NCI-H2171 treated with DMSO at 0.1 percent for 48 hours (cell line): Measurements from ENCODE around the gene HOMEZ.
"Not testable (repeated sequence)": the region's sequence is repeated elsewhere in the genome, so short reads cannot be mapped to it uniquely, and the experiment has no call there.

Experiments used
- DNase-seq: peaks from one replicate; lab custom pipeline; 2025; lab: John Stamatoyannopoulos, UW

The HOMEZ gene

DNA sequence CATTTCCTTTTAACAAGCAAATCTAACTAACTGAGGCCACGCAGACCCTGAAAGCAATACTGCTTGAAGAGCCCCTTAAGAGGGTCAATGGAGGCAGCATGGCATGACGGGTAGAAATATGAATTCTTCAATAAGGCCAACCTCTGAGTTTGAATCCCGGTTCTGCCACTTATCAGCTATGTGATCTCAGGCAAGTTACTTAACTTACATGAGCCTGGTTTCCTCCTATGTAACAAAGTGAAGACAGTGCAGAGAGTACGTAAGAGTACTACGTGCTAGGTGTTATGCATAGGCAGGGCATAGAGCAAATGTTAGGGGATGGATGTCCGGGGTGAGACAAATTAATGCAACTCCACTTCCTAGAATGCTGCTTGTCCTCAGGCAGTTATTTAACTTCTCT, 4.7 kb downstream of the HOMEZ start:
- no peak for DNase-seq

DNA sequence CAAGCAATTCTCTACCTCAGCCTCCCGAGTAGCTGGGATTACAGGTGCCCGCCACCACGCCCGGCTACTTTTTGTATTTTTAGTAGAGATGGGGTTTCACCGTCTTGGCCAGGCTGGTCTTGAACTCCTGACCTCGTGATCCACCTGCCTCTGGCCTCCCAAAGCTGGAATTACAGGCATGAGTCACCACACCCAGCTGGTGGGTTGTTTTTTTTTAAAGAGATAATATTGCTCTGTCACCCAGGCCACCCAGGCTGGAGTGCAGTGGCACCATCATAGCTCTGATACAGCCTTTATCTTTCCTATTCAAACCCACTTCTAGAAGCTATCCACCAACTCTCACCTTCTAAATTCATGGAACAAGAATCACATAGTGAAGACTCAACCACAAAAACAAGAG, 8.0 kb downstream of the HOMEZ start:
- not testable (repeated sequence) for DNase-seq

DNA sequence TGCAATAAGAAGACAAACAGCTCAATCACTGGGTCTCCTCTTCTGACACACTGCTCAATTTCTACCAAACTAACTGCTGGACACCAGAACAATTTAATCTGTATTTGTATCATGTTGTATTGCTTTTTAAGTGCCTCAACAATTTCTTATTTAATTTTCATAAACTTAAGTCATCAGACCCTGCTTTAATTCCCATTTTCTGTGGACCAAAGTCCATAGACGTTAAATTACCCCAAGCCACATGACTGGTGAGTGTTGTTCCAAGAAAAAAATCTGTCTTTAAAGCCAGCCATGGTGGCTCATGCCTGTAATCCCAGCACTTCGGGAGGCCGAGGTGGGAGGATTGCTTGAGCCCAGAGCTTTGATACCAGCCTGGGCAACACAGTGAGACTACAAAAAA, 8.7 kb downstream of the HOMEZ start:
- no peak for DNase-seq

DNA sequence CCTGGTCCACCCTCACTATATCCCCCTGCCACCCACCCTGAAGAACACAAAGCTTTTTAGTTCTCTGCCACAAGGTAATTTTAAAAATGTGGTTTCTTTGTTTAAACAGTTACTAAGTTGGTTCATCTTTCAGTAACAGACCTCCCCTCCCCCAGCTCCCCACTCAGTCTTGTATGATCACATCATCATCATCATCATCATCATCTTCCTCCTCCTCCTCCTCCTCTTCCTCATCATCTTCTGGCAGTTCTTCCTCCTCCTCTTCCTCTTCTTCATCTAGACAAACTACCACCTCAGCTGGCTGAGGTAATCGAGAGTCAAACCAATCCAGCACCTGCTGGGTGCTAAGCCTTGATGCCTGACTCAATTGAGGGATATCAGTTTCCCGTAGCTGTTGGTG, 10.5 kb downstream of the HOMEZ start:
- DNase-seq, result no peak

DNA sequence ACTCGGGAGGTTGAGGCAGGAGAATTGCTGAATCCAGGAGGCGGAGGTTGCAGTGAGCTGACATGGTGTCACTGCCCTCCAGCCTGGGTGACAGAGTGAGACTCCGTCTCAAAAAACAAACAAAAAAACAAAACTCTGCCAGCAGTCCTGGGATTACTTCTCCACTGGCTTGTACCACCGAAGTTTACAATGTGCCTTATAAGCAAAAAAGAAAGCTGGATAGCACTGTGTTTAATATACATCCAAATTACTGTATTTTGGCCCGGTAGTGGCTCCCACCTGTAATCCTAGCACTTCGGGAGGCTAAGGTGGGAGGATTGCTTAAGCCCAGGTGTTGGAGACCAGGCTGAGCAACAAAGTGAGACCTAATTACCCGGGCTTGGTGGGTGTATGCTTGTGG, 16.7 kb downstream of the HOMEZ start:
- no peak for DNase-seq

DNA sequence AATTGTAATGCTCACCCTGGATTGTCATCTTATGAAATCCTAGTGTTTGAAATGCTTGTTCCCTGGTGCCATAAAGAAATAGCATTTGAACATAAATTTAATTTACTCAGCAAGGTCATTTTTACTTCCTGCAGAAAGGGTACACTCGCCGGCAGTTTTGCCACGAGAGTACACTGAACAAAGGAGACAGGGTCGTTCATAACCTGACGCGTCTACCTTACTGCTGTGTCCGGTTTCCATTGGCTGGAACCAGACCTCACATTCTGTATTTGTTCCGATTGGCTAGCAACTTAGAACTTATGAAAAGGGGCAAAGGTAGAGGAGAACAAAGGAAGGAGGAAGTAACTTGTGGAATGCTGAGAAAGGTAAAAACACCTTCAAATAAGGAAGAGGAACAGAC, 25.1 kb downstream of the HOMEZ start:
- not testable (repeated sequence) for DNase-seq

DNA sequence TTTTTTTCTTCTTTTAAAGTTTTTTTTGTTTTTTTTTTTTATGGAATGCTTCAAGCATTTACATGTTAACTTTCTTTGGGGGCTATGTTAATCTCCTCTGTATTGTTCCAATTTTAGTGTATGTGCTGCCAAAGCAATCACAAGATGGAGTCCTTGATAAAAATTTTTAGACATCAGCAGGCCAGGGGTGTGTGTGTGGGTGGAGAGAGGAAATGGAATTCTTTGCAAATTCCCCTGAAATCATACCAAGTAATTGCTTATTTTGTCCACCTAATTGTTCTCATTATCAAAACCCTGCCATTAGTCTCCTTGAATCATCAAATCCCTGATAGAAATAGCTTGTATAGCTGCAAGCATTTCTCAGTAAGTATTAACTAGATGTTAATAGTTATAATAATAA, 26.5 kb downstream of the HOMEZ start:
- no peak for DNase-seq

DNA sequence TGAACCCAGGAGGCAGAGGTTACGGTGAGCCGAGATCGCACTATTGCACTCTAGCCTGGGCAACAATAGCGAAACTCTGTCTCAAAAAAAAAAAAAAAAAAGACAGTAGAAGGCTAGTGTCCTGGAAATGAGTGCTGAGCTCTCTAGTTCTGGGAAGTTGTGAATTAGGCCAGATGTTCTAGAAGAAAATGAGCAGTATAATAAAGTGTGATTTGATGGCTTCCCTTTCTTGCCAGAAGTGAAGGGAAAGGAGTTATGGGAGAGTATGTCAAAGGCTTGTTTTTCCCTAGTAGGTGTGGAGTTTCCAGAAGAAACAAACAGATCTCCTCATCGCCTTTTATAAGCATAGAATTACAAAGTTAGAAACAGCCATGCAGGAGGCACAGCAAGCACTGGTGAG, 27.7 kb downstream of the HOMEZ start:
- DNase-seq, result no peak

DNA sequence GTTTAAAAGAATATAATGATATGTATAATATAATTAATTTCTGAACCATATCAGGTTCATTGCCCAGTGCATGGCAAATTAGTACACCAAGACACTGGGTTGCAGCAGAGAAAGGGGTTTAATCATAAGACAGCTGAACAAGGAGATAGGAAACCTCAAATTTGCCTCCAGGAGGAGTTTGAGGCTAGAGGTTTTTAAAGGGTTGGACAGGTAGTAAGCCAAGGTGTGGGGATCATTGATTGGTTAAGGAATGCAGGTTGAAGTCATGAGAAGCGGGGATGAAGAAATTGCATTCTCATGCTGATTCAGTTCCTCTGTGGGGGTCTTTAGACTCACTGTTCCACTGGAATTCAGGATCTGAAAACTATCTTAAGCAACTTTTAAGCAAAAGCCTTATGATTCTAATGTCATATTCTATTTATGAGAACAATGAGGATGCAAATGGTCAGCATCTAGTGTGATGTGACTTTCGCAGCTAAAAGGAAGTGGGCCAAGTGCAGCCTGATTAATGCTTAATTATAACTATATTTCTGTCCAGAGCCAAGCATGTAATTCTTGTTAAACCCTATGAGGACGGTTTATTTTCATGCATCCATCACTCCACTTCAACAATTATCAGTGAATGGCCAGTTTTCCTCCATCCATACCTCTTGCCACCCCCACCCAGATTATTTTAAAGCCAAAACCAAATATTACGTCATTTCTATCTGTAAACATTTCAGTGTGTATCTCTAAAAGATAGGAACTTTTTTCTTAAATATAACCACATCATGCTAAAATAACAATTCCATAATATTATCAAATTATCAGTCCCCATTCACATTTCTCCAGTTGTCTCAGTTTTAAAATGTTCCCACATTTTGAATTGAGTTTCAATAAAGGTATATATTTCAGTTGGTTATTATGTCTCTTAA, 33.3 kb downstream of the HOMEZ start:
- no peak for DNase-seq

DNA sequence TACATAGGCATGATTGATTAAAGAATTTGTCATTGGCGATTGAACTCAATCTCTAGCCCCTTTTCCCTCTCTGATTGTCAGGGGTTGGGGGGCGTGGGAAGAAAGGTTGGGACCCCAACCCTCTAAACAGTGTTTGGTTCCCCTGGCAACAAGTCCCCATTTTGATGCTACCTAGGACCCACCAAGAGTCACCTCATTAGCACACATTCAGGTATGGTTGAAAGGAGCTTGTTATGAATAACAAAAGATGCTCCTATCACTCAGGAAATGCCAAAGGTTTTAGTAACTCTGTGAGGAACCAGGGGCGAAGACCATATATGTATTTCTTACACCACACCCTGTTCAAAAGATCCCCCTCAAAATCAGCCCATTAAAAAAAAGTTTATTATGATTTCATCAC, 33.9 kb downstream of the HOMEZ start:
- DNase-seq, result no peak

DNA sequence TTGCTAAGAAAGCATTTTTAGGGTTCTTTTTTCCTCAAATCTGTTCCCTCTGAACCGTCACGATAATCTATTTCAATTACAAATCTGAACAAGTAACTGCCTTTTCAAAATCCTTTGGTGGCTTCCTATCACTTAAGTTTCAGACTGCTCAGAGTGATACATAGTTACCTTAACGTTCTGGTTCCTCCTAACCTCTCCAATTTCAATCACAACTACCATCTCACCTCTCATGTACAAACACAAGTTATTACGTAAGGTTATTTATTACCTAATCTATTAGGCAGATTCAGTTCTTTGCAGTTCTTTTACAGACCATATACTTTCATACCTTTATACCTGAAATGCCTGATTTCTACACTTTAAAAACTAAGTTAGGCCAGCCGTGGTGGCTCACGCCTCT, 36.1 kb downstream of the HOMEZ start:
- DNase-seq, result no peak

DNA sequence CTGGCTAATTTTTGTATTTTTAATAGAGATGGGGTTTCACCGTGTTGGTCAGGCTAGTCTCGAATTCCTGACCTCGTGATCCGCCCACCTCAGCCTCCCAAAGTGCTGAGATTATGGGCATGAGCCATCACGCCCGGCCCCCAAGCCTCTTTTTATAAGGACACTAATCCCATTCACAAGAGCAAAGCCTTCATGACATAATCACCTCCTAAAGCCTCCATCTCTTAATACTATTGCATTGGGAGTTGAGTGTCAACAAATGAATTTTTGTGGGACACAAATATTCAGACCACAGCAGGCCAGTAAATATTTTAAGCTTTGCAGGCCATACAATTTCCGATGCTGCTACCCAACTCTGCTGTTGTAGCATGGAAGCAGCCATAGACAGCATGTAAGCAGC, 37.3 kb downstream of the HOMEZ start:
- no peak for DNase-seq

DNA sequence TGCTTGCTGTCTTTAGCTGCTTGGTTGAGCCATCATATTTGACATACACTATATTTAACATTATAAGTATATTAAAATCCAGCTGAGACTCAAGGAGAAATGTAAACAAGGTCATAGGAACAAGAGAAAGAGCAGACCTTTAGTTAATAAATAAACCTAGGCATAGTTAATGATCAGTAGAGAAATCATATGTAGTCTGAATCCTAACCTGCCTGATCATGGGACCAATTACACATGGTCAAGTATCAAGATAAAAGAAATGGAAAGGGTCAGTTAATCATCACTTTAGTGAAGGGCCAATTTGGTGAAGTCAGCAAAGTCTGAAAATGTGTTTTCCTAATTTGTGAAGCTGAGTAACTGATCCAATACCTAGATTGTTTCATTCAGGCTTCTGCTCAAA, 40.6 kb downstream of the HOMEZ start:
- DNase-seq, result no peak

DNA sequence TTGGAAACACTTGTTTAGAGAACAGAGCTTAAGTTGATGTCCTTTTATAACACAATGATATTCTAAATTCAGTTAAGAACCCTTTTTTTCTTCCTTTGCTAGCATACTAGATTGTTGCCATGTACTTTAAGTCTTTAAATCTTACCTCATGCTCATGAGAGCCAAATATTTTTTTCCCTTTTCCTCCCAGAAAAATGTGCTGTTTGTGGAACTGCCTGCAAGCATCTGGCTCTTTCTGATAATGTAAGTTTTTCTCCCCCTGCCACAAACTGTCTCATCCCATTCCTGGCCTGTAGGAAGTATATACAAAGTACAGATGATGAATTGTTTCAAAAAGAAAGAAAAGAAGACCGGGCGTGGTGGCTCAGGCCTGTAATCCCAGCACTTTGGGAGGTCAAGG, 42.9 kb downstream of the HOMEZ start:
- no peak for DNase-seq

DNA sequence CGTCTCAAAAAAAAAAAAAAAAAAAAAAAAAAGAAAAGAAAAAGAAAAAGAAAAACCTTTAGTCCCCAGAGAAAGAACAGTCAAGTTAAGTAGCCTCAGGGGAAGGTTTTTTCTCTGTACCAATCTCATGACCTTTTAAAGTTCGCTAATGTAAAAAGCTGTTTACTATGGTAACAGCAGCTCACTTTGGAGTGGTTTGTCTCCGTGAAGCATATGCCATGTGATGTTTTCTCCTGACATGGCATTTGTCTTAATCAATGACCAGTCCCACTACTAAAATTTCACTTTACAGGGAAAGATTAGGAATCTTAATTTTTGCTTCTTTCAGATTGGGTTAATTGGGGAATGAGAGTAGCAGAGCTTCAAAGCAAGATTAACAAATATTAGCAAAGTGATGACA, 43.9 kb downstream of the HOMEZ start:
- DNase-seq, result no peak

DNA sequence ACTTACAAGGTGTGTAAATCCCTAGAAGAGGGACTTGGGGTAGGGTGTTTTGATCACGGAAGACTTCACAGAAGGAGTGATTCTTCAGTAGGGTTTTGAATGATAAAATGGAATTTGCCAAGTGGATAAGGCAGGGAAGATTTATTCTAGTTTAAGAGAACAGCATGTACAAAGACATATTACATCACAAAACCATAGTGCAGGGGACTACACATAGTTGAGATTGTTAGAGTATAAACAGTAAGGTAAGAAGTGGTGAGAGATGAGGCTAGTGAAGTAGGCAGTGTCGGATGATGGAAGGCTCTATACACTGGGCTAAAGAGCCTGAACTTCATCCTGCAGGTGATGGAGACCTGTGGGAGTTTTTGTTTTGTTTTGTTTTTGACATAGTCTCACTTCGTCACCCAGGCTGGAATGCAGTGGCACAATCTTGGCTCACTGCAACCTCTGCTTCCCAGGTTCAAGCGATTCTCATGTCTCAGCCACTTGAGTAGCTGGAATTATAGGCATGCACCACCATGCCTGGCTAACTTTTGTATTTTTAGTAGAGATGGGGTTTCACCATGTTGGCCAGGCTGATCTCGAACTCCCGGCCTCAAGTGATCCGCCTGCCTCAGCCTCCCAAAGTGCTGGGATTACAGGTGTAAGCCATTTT, 44.7 kb downstream of the HOMEZ start:
- not testable (repeated sequence) for DNase-seq

DNA sequence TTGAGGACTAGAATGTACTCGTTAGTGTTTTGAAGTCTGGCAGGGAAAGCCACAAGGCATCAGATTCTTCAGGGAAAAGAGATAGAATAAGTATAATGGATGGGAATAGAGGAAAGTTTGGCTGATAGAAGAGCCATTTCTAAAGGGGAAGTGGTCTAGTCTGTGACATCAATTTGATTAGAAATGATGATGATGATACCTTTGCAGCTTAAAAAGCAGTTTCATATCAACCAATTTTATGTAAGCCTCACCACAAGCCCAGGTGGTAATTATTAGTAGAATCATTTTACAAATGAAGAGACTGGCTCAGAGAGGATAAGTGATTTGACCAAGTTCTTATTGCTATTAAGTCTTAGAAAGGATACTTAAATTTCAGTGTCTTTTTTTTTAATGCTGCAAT, 45.3 kb downstream of the HOMEZ start:
- no peak for DNase-seq

DNA sequence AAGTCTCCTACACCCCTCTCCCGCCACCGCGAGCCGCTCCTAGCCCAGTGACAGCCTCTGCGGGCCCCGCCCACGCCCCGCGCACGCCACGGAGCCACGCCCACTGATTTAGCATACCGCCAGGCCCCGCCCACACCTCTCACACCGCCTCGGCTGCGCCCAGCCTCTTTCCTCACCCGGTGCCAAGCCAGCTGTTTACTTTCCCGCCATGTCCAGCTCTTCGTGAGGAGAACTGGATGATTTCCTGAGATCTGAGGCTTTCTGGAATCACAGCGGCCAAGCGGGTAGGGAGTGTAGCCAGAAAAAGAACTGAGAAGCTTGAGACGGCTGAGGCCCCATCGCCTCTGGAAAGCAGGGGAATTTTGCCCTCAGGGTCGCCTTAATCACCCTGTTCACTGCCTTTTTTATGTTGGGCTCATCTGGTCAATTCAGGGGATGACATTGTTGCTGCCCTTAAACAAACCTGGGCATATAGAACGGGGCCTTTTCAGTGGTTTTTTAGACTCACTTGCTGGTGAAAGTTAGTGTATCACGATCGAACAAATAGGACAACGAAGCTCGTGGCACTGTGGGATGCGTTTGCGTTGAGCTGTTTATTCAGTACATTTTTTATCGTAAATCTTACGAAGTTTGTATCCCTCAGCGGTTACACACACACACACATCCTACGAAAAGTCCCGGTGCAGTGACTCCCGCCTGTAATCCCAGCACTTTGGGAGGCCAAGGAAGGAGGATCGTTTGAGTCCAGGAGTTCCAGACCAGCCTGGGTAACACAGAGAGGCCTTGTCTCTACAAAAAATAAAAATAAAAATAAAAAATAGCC, 47.9 kb downstream of the HOMEZ start, which contains the start of gene RNF212B:
RNF212B (plus strand) TSS at position 165 of the 823 bp plus-strand sequence. CDS start 2,410 bp downstream, outside the sequence.
- DNase-seq, result peak; percentile 86

DNA sequence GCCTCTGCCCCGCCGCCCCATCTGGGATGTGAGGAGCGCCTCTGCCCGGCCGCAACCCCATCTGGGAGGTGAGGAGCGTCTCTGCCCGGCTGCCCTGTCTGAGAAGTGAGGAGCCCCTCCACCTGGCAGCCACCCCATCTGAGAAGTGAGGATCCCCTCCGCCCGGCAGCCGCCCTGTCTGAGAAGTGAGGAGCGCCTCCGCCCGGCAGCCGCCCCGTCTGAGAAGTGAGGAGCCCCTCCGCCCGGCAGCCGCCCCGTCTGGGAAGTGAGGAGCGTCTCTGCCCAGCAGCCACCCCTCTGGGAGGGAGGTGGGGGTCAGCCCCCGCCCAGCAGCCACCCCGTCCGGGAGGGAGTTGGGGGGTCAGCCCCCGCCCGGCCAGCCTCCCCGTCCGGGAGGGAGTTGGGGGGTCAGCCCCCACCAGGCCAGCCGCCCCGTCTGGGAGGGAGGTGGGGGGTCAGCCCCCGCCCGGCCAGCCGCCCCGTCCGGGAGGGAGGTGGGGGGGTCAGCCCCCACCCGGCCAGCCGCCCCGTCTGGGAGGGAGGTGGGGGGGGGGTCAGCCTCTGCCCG, 53.6 kb downstream of the HOMEZ start:
- not testable (repeated sequence) for DNase-seq

DNA sequence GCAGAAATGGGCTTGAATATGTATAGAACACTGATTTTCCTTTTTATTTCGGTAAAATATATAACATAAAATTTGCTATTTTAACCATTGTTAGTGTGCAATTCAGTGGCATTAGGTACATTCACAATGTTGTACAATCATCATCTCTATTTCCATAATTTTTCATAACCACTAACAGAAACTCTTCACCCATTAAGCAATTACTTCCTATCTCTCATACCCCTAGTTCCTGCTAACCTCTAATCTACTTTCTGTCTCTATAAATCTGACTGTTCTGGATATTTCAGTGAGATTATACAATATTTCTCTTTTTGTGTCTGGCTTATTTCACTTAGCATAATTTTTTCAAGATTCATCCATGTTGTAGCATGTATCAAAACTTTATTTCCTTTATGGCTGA, 57.1 kb downstream of the HOMEZ start:
- no peak for DNase-seq

DNA sequence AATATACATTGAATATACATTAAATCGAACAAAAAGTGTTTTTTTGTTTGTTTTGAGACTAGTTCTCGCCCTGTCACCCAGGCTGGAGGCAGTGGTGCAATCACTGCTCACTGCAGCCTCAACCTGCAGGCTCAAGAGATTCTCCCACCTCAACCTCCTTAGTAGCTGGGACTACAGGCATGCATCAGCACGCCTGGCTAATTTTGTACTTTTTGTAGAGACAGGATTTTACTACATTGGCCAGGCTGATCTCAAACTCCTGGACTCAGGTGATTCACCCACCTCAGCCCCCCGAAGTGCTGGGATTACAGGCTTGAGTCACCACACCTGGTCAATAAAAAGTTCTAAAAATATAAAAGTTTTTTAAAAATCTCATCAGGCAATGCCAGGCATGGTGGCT, 58.4 kb downstream of the HOMEZ start:
- no peak for DNase-seq

DNA sequence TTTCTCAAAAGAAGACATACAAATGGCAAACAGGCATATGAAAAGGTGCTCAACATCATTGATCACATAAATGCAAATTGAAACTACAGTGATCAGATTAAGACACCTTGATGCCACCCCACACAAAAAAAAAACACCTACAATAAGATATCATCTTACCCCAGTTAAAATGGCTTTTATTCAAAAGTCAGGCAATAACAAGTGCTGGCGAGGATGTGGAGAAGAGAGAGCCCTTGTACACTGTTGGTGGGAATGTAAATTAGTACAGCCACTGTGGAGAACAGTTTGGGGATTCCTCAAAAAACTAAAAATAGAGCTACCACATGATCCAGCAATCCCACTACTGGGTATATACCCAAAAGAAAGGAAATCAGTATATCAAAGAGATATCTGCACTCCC, 61.0 kb downstream of the HOMEZ start:
- not testable (repeated sequence) for DNase-seq
